GM19238 (cell line): ENCODE results near the gene ASIC1.

Experiments
- DNase-seq: peaks from one replicate; pipeline ENCODE4 v3.0.0; 2011; ENCODE audit warnings: low spot score; ENCODE audit not compliant: insufficient read length

Gene ASIC1

GRCh38 chr12:50040657-50041056 lies 16.7 kb upstream of the ASIC1 start:
- no peak for DNase-seq

- no peak for DNase-seq
These were observed 16.1 kb upstream of the ASIC1 start for GRCh38 chr12:50041062-50041860.

- no peak for DNase-seq
These were observed 15.4 kb upstream of the ASIC1 start for GRCh38 chr12:50041962-50042361.

- no peak for DNase-seq
These were observed 14.7 kb upstream of the ASIC1 start for GRCh38 chr12:50042693-50043092.

GRCh38 chr12:50043308-50043707 lies 14.1 kb upstream of the ASIC1 start:
- DNase-seq, result no peak

GRCh38 chr12:50043854-50044253 lies 13.5 kb upstream of the ASIC1 start:
- DNase-seq, result no peak

- DNase-seq, result no peak
These were observed 9.6 kb upstream of the ASIC1 start for GRCh38 chr12:50047693-50048250.

- no peak for DNase-seq
These were observed 7.9 kb upstream of the ASIC1 start for GRCh38 chr12:50049254-50050118.

GRCh38 chr12:50050119-50050385 lies 7.3 kb upstream of the ASIC1 start:
- DNase-seq, result no peak

- DNase-seq, result no peak
These were observed 6.8 kb upstream of the ASIC1 start for GRCh38 chr12:50050410-50051098.

- DNase-seq, result no peak
These were observed 6.1 kb upstream of the ASIC1 start for GRCh38 chr12:50051101-50051806.

- no peak for DNase-seq
These were observed 4.9 kb upstream of the ASIC1 start for GRCh38 chr12:50052544-50052943.

- DNase-seq, result no peak
These were observed 4.4 kb upstream of the ASIC1 start for GRCh38 chr12:50052964-50053363.

GRCh38 chr12:50053583-50053982 lies 3.8 kb upstream of the ASIC1 start:
- no peak for DNase-seq

- peak; percentile 78 for DNase-seq
These were observed 1.4 kb upstream of the ASIC1 start for GRCh38 chr12:50055831-50056638.

- DNase-seq, result no peak
These were observed 788 bp upstream of the ASIC1 start for GRCh38 chr12:50056639-50056976.

GRCh38 chr12:50057896-50058670 lies 687 bp downstream of the ASIC1 start:
- no peak for DNase-seq

- no peak for DNase-seq
These were observed 1.4 kb downstream of the ASIC1 start for GRCh38 chr12:50058743-50059312.

GRCh38 chr12:50059440-50060119 lies 2.2 kb downstream of the ASIC1 start:
- DNase-seq, result no peak
